Sigmoid colon (tissue), 4 donors: ENCODE data around the gene SURF1.

Experiments
- EP300 ChIP-seq, 4 donors: sonication (generic); formaldehyde crosslinking; IDR thresholded peaks; one replicate each; pipeline ENCODE4 v1.6.1; 2017; ENCODE audit warnings: antibody characterized with exemption in 4 of 4
- POLR2A ChIP-seq, 2 donors: fragments of 450-650 bp; IDR thresholded peaks; one replicate each; pipeline ENCODE4 v1.6.1; 2016; ENCODE audit warnings: antibody characterized with exemption in 2 of 2, mild to moderate bottlenecking in 2 of 2, moderate library complexity in 2 of 2
- POLR2AphosphoS5 ChIP-seq, 4 donors: sonication (generic); formaldehyde crosslinking; IDR thresholded peaks; one replicate each; pipeline ENCODE4 v1.6.1; 2017; ENCODE audit warnings: antibody characterized with exemption in 4 of 4
- TF ChIP-seq, protein P1 (sequence below), 4 experiments: fragments of 450-650 bp in 3 of 4; fragments of 200-600 bp in 1 of 4; IDR thresholded peaks; one replicate each; pipeline ENCODE4 v1.5.1; 2016 to 2019; ENCODE audit warnings: antibody characterized with exemption in 4 of 4, mild to moderate bottlenecking in 3 of 4, moderate library complexity in 2 of 4

- TF ChIP-seq, protein P1, sequence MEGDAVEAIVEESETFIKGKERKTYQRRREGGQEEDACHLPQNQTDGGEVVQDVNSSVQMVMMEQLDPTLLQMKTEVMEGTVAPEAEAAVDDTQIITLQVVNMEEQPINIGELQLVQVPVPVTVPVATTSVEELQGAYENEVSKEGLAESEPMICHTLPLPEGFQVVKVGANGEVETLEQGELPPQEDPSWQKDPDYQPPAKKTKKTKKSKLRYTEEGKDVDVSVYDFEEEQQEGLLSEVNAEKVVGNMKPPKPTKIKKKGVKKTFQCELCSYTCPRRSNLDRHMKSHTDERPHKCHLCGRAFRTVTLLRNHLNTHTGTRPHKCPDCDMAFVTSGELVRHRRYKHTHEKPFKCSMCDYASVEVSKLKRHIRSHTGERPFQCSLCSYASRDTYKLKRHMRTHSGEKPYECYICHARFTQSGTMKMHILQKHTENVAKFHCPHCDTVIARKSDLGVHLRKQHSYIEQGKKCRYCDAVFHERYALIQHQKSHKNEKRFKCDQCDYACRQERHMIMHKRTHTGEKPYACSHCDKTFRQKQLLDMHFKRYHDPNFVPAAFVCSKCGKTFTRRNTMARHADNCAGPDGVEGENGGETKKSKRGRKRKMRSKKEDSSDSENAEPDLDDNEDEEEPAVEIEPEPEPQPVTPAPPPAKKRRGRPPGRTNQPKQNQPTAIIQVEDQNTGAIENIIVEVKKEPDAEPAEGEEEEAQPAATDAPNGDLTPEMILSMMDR (IDR thresholded peaks at IDR 0.05), result no peak
- TF ChIP-seq POLR2AphosphoS5 (IDR thresholded peaks at IDR 0.05), result no peak
- TF ChIP-seq EP300 (IDR thresholded peaks at IDR 0.05), result no peak
- TF ChIP-seq POLR2A (IDR thresholded peaks at IDR 0.05), result no peak
These were observed 2.7 kb downstream of the SURF1 start for GRCh38 chr9:133353548-133353947.
